Natural killer cell (primary cell): Measurements from ENCODE around the gene PLIN5. TPM values are rescaled to one million over a fixed set of nuclear protein-coding genes. Genes with fewer than 3 reads are reported as not detected.

Experiments
- ATAC-seq, 3 donors: fragments of 150-1000 bp in 2 of 3; fragments of 200-7000 bp in 1 of 3; cut with Tn5 transposase; 1 replicate in 1 of 3; 2 replicates in 2 of 3; pipeline ENCODE4 v1.10.0; 2021; ENCODE audit warnings: mild to moderate bottlenecking in 2 of 3, moderate library complexity in 2 of 3
- DNase-seq, 2 donors: peaks; one replicate each; pipeline versions ENCODE4 v3.0.0 to v3.0.0-alpha.2; 2013 to 2021; ENCODE audit warnings: mixed read lengths in 1 of 2
- H3K27ac ChIP-seq: one replicate; pipeline ENCODE4 v1.5.1; 2013; ENCODE audit warnings: mild to moderate bottlenecking, low read length
- H3K27me3 ChIP-seq: one replicate; pipeline ENCODE4 v1.6.1; 2013; ENCODE audit warnings: low read length; ENCODE audit not compliant: control insufficient read depth, insufficient read depth
- H3K36me3 ChIP-seq: one replicate; pipeline ENCODE4 v1.6.1; 2013; ENCODE audit warnings: low read length; ENCODE audit not compliant: control insufficient read depth, insufficient read depth
- H3K4me1 ChIP-seq: one replicate; pipeline ENCODE4 v1.6.1; 2013; ENCODE audit warnings: low read length; ENCODE audit not compliant: control insufficient read depth, insufficient read depth
- H3K4me3 ChIP-seq: one replicate; pipeline ENCODE4 v1.5.1; 2013; ENCODE audit warnings: low read length
- H3K9me3 ChIP-seq: one replicate; pipeline ENCODE4 v1.6.1; 2013; ENCODE audit warnings: low read length; ENCODE audit not compliant: control insufficient read depth, insufficient read depth
- H3K27ac Mint-ChIP-seq, 2 donors: one replicate each; pipeline ENCODE4 v1.8.0; 2022; ENCODE audit warnings: mild to moderate bottlenecking in 2 of 2, mixed read lengths in 2 of 2, moderate library complexity in 1 of 2
- H3K27me3 Mint-ChIP-seq, 2 donors: one replicate each; pipeline ENCODE4 v1.8.0; 2022; ENCODE audit warnings: low read depth in 2 of 2, mixed read lengths in 2 of 2
- H3K36me3 Mint-ChIP-seq: one replicate; pipeline ENCODE4 v1.8.0; 2022; ENCODE audit warnings: mixed read lengths
- H3K4me1 Mint-ChIP-seq, 2 donors: one replicate each; pipeline ENCODE4 v1.8.0; 2022; ENCODE audit warnings: mixed read lengths in 2 of 2
- H3K4me3 Mint-ChIP-seq: one replicate; pipeline ENCODE4 v1.8.0; 2022; ENCODE audit warnings: mild to moderate bottlenecking, moderate library complexity, mixed read lengths
- H3K9me3 Mint-ChIP-seq, 2 donors: one replicate each; pipeline ENCODE4 v1.8.0; 2022; ENCODE audit warnings: mixed read lengths in 2 of 2
- CTCF ChIP-seq: fragments of 200-600 bp; IDR thresholded peaks from one replicate; pipeline ENCODE4 v1.8.0; 2022; ENCODE audit warnings: antibody characterized with exemption
- WGBS: methylation state at CpG from one replicate; pipeline ENCODE4 v1.1.7; 2013; ENCODE audit warnings: missing lambda C conversion rate; ENCODE audit not compliant: insufficient coverage; 5-methylcytosine and 5-hydroxymethylcytosine counted together
- intact Hi-C: fragments of 100-400 bp; cut with micrococcal nuclease; formaldehyde crosslinking; loops from one replicate; pipeline ENCODE4 v1.14.2; 2022
- total RNA-seq, 4 donors: library from RNA; stranded (reverse); fragments of 120-200 nt in 1 of 4; gene quantifications; one replicate each; pipeline versions ENCODE4 v1.2.3 to v1.2.4, GENCODE V29; 2013 to 2022

Gene PLIN5
- total RNA-seq, 3 donors from 2014 or later (not counting 1 experiment from before 2014, with no cell fraction given): 0.65 TPM; not detected in 2

GRCh38 chr19:4493104-4493928 is 41.7 kb downstream of the PLIN5 start:
- TF ChIP-seq CTCF: no peak
- no peak overlapping the region for H3K4me3 Mint-ChIP-seq
- Histone ChIP-seq H3K27ac (no peak overlapping the region), H3K4me3 (no peak overlapping the region), H3K9me3 (no peaks in the 10 kb centered on the region), H3K27me3 (no peaks in the 10 kb centered on the region), H3K36me3 (peaks cover 55% of the 10 kb centered on the region), H3K4me1 (no peaks in the 10 kb centered on the region)
- ATAC-seq: no peak
- H3K4me1 Mint-ChIP-seq: no peaks in the 10 kb centered on the region
- H3K27ac Mint-ChIP-seq: no peak overlapping the region
- no peaks in the 10 kb centered on the region for H3K9me3 Mint-ChIP-seq
- intact Hi-C loops: no loop called here
- WGBS: 92% methylated on average over 41 of the region's 41 CpGs
- no peaks in the 10 kb centered on the region for H3K27me3 Mint-ChIP-seq
- H3K36me3 Mint-ChIP-seq: no peaks in the 10 kb centered on the region
- no peak for DNase-seq

DNA sequence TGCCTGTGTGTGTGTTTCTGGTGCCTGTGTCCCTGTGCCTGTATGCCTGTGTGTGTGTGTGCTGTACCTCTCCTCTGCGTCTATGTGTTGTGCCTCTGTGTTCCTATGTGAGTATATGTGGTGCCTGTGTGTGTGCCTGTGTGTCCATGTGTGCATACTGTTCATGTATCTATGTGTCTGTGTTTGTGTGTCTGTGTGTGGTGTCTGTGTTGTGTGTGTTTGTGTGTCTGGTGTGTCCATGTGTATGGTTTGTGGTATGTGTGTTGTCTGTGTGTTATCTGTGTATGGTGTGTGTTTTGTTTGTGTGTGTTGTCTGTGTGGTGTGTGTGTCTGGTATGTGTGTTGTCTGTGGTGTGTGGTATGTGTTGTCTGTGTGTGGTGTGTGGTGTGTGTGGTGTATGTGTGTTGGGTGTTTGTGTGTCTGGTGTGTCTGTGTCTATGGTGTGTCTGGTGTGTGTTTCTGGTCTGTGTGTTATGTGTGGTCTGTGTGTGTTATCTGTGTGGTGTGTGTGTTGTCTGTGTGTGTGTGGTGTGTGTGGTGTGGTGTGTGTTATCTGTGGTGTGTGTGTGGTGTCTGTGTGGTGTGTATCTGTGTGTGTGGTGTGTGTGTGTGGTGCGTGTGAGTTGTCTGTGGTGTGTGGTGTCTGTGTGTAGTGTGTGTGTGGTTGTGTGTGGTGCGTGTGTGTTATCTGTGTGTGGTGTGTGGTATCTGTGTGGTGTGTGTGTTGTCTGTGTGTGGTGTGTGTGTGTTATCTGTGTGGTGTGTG is 42.5 kb downstream of the PLIN5 start:
- no peak overlapping the region for H3K4me3 Mint-ChIP-seq
- Histone ChIP-seq H3K27ac (no peak overlapping the region), H3K4me3 (no peak overlapping the region), H3K27me3 (no peaks in the 10 kb centered on the region), H3K36me3 (peaks cover 48% of the 10 kb centered on the region), H3K9me3 (no peaks in the 10 kb centered on the region), H3K4me1 (no peaks in the 10 kb centered on the region)
- no peak for TF ChIP-seq CTCF
- H3K27ac Mint-ChIP-seq: no peak overlapping the region
- no peaks in the 10 kb centered on the region for H3K4me1 Mint-ChIP-seq
- no peaks in the 10 kb centered on the region for H3K27me3 Mint-ChIP-seq
- no peak for DNase-seq
- 90% methylated on average over 3 of the region's 3 CpGs for WGBS
- no peaks in the 10 kb centered on the region for H3K36me3 Mint-ChIP-seq
- no peak for ATAC-seq
- H3K9me3 Mint-ChIP-seq: no peaks in the 10 kb centered on the region
- intact Hi-C loops: no loop called here

GRCh38 chr19:4491446-4491845 is 43.6 kb downstream of the PLIN5 start:
- Mint-ChIP-seq H3K27ac (no peak overlapping the region), H3K4me1 (no peaks in the 10 kb centered on the region)
- H3K4me3 ChIP-seq: no peak overlapping the region

More at GRCh38 chr19:4491446-4491845, 43.6 kb downstream of the PLIN5 start:
- H3K36me3 Mint-ChIP-seq: no peaks in the 10 kb centered on the region
- no peaks in the 10 kb centered on the region for H3K9me3 Mint-ChIP-seq
- no peaks in the 10 kb centered on the region for H3K27me3 Mint-ChIP-seq
- intact Hi-C loops: no loop called here
- Histone ChIP-seq H3K4me1 (no peaks in the 10 kb centered on the region), H3K27ac (no peak overlapping the region), H3K36me3 (peaks cover 45% of the 10 kb centered on the region), H3K9me3 (no peaks in the 10 kb centered on the region), H3K27me3 (no peaks in the 10 kb centered on the region)
- TF ChIP-seq CTCF: no peak
- DNase-seq (no peak), ATAC-seq (no peak)
- no peak overlapping the region for H3K4me3 Mint-ChIP-seq
- 96% methylated on average over 21 of the region's 21 CpGs for WGBS
